Neural cell (in vitro differentiated cells): Measurements from ENCODE around the gene SGSM1. TPM values are rescaled to one million over a fixed set of nuclear protein-coding genes. Genes with fewer than 3 reads are reported as not detected.

Source experiments
- H2AFZ ChIP-seq: fragments of 200-600, 300-800 bp; sonication (generic), shearing (Covaris generic); 2 replicates; pipeline ENCODE4 v1.6.0; 2014; ENCODE audit warnings: low read depth, mild to moderate bottlenecking, antibody characterized with exemption, low read length, moderate library complexity
- H3F3A ChIP-seq: fragments of 200-600 bp; shearing (Covaris generic); 2 replicates; pipeline ENCODE4 v1.6.1; 2016; ENCODE audit warnings: mild to moderate bottlenecking, moderate library complexity, mixed read lengths, antibody characterized with exemption, low read length; ENCODE audit not compliant: insufficient read depth, poor library complexity, severe bottlenecking
- H3K27ac ChIP-seq: fragments of 200-600, 300-800 bp; sonication (generic), shearing (Covaris generic); 2 replicates; pipeline ENCODE4 v1.5.1; 2014; ENCODE audit warnings: mild to moderate bottlenecking, low read length, moderate library complexity
- H3K27me3 ChIP-seq: fragments of 300-800, 200-600 bp; sonication (generic), shearing (Covaris generic); 2 replicates; pipeline ENCODE4 v1.6.0; 2014; ENCODE audit warnings: mild to moderate bottlenecking, low read depth, low read length, moderate library complexity; ENCODE audit not compliant: insufficient read depth
- H3K36me3 ChIP-seq: fragments of 300-800, 200-600 bp; sonication (generic), shearing (Covaris generic); 2 replicates; pipeline ENCODE4 v1.5.1; 2014; ENCODE audit warnings: mild to moderate bottlenecking, antibody characterized with exemption, low read length, moderate library complexity; ENCODE audit not compliant: insufficient read depth
- H3K4me2 ChIP-seq: fragments of 300-800, 200-600 bp; sonication (generic), shearing (Covaris generic); 2 replicates; pipeline ENCODE4 v1.6.0; 2014; ENCODE audit warnings: mild to moderate bottlenecking, low read length
- H3K4me3 ChIP-seq: fragments of 300-800, 200-600 bp; sonication (generic), shearing (Covaris generic); 2 replicates; pipeline ENCODE4 v1.5.1; 2014; ENCODE audit warnings: mild to moderate bottlenecking, low read length, moderate library complexity
- H3K79me2 ChIP-seq: fragments of 200-600 bp; shearing (Covaris generic); replicated peaks from 2 replicates; pipeline ENCODE4 v1.6.0; 2014; ENCODE audit warnings: mild to moderate bottlenecking, low read length, moderate library complexity; ENCODE audit not compliant: insufficient read depth
- H3K9ac ChIP-seq: fragments of 300-800, 200-600 bp; sonication (generic), shearing (Covaris generic); 2 replicates; pipeline ENCODE4 v1.6.1; 2016; ENCODE audit warnings: mild to moderate bottlenecking, low read length, mixed read lengths
- H3K9me2 ChIP-seq: fragments of 200-600 bp; shearing (Covaris generic); 2 replicates; pipeline ENCODE4 v1.6.1; 2016; ENCODE audit warnings: mild to moderate bottlenecking, low read length, mixed read lengths; ENCODE audit not compliant: insufficient read depth
- H3K9me3 ChIP-seq: fragments of 200-600, 300-800 bp; sonication (generic), shearing (Covaris generic); 2 replicates; pipeline ENCODE4 v1.6.1; 2016; ENCODE audit warnings: mild to moderate bottlenecking, mixed run types, low read length, moderate library complexity, mixed read lengths
- H4K20me1 ChIP-seq: fragments of 200-600 bp; shearing (Covaris generic); 2 replicates; pipeline ENCODE4 v1.6.1; 2016; ENCODE audit warnings: mild to moderate bottlenecking, mixed run types; ENCODE audit not compliant: insufficient read depth
- CTCF ChIP-seq: fragments of 450-650 bp; IDR thresholded peaks from 2 replicates; pipeline ENCODE4 v1.5.1; 2014; ENCODE audit warnings: antibody characterized with exemption, mild to moderate bottlenecking, moderate library complexity; ENCODE audit not compliant: poor library complexity, severe bottlenecking
- EP300 ChIP-seq: fragments of 450-650 bp; conservative IDR thresholded peaks from 2 replicates; pipeline ENCODE4 v1.6.1; 2014; ENCODE audit warnings: antibody characterized with exemption, mild to moderate bottlenecking, moderate library complexity; ENCODE audit not compliant: poor library complexity, severe bottlenecking
- EZH2 ChIP-seq: fragments of 200-600, 300-800 bp; shearing (Covaris generic), sonication (generic); IDR thresholded peaks from 2 replicates; pipeline ENCODE4 v1.6.1; 2014; ENCODE audit warnings: antibody characterized with exemption, low read length, borderline replicate concordance, mild to moderate bottlenecking; ENCODE audit not compliant: insufficient read depth, poor library complexity, severe bottlenecking
- POLR2AphosphoS5 ChIP-seq: IDR thresholded peaks from 2 replicates; pipeline ENCODE4 v1.6.1; 2012
- REST ChIP-seq: IDR thresholded peaks from 2 replicates; pipeline ENCODE4 v1.6.1; 2012; ENCODE audit warnings: borderline replicate concordance
- SMC3 ChIP-seq: fragments of 450-650 bp; conservative IDR thresholded peaks from 2 replicates; pipeline ENCODE4 v1.6.1; 2014; ENCODE audit warnings: antibody characterized with exemption, mild to moderate bottlenecking, moderate library complexity; ENCODE audit not compliant: poor library complexity
- TAF1 ChIP-seq: IDR thresholded peaks from 2 replicates; pipeline ENCODE4 v1.6.1; 2012; ENCODE audit warnings: low read depth
- polyA plus RNA-seq: library from polyadenylated mRNA; depleted of rRNA; stranded (reverse); fragments of >200 nt; gene quantifications from 2 replicates; pipeline ENCODE4 v1.2.3, GENCODE V29; 2014
- small RNA-seq, 3 experiments: library from RNA; depleted of rRNA; stranded (forward); fragments of <200 nt; gene quantifications; one replicate each; pipeline ENCODE3, GENCODE V24; 2012

The SGSM1 gene
- polyA plus RNA-seq, 1 donor from 2014 or later, result 7.5 TPM

- H3K9ac ChIP-seq, result no peak overlapping the region
- H3F3A ChIP-seq, result no peaks in the 10 kb centered on the region
- no peak overlapping the region for H3K4me3 ChIP-seq
- no peaks in the 10 kb centered on the region for H3K27me3 ChIP-seq
- H3K9me3 ChIP-seq, result no peaks in the 10 kb centered on the region
- H3K36me3 ChIP-seq, result no peaks in the 10 kb centered on the region
- H3K27ac ChIP-seq, result no peak overlapping the region
- H3K79me2 ChIP-seq, result no peaks in the 10 kb centered on the region
- H3K9me2 ChIP-seq, result no peaks in the 10 kb centered on the region
- no peak overlapping the region for H3K4me2 ChIP-seq
- no peaks in the 10 kb centered on the region for H4K20me1 ChIP-seq
- no peak for TF ChIP-seq CTCF
- TF ChIP-seq REST, result no peak
- no peak for TF ChIP-seq TAF1
- no peak for TF ChIP-seq SMC3
- no peak for TF ChIP-seq EP300
- no peak for TF ChIP-seq POLR2AphosphoS5
- no peak for TF ChIP-seq EZH2
- H2AFZ ChIP-seq, result no peak overlapping the region
Observed at GRCh38 chr22:24976442-24977218, 170.6 kb downstream of the SGSM1 start.

Small RNA genes lying within 50 kb of the gene (small RNA-seq; reads per million reads assigned to genes)
- 0 reads per million in 3 experiments for gene RF00275

Other genes with a start within 250 kb of the SGSM1 start
- 12.2 and 18.3 TPM in 2 replicates for gene LRRC75B, start 213.1 kb upstream of the SGSM1 start, polyA plus RNA-seq
- gene GGT1, start 203.0 kb upstream of the SGSM1 start, polyA plus RNA-seq, result 5.4 and 6.4 TPM in 2 replicates
- gene PIWIL3, start 31.5 kb upstream of the SGSM1 start, polyA plus RNA-seq, result 0.14 and 0.16 TPM in 2 replicates
- gene LHFPL7, start 140.5 kb downstream of the SGSM1 start, polyA plus RNA-seq, result not detected in 2 replicates
- gene KIAA1671, start 146.5 kb downstream of the SGSM1 start, polyA plus RNA-seq, result 3.0 and 4.0 TPM in 2 replicates